DMS79 treated with DMSO at 0.1 percent for 48 hours (cell line): ENCODE measurements around the gene WDFY4.

Source experiments
- DNase-seq: peaks from one replicate; lab custom pipeline; 2025; lab: John Stamatoyannopoulos, UW

WDFY4 gene

GRCh38 chr10:48710647-48711275 is 26.1 kb downstream of the WDFY4 start:
- no peak for DNase-seq

- no peak for DNase-seq
Observed at GRCh38 chr10:48711830-48712229, 27.2 kb downstream of the WDFY4 start.

GRCh38 chr10:48714088-48714487 is 29.4 kb downstream of the WDFY4 start:
- no peak for DNase-seq

GRCh38 chr10:48716416-48716815 is 31.7 kb downstream of the WDFY4 start:
- DNase-seq, result no peak

GRCh38 chr10:48720611-48721010 is 35.9 kb downstream of the WDFY4 start:
- DNase-seq, result no peak

- no peak for DNase-seq
Observed at GRCh38 chr10:48722153-48723145, 37.8 kb downstream of the WDFY4 start.

- DNase-seq, result no peak
Observed at GRCh38 chr10:48724127-48724526, 39.5 kb downstream of the WDFY4 start.

- no peak for DNase-seq
Observed at GRCh38 chr10:48725708-48726107, 41.0 kb downstream of the WDFY4 start.

- DNase-seq, result no peak
Observed at GRCh38 chr10:48727866-48728265, 43.2 kb downstream of the WDFY4 start.

GRCh38 chr10:48729222-48729621 is 44.5 kb downstream of the WDFY4 start:
- no peak for DNase-seq

- no peak for DNase-seq
Observed at GRCh38 chr10:48729941-48730457, 45.3 kb downstream of the WDFY4 start.

- DNase-seq, result no peak
Observed at GRCh38 chr10:48731141-48731540, 46.5 kb downstream of the WDFY4 start.

- DNase-seq, result no peak
Observed at GRCh38 chr10:48731654-48732053, 47.0 kb downstream of the WDFY4 start.

GRCh38 chr10:48733329-48733728 is 48.7 kb downstream of the WDFY4 start:
- DNase-seq, result no peak

- DNase-seq, result no peak
Observed at GRCh38 chr10:48735836-48736390, 51.2 kb downstream of the WDFY4 start.

GRCh38 chr10:48736596-48736995 is 51.9 kb downstream of the WDFY4 start:
- DNase-seq, result no peak

GRCh38 chr10:48737886-48738285 is 53.2 kb downstream of the WDFY4 start:
- DNase-seq, result no peak

GRCh38 chr10:48739170-48739569 is 54.5 kb downstream of the WDFY4 start:
- DNase-seq, result no peak

- DNase-seq, result no peak
Observed at GRCh38 chr10:48740015-48740707, 55.5 kb downstream of the WDFY4 start.

GRCh38 chr10:48740988-48741387 is 56.3 kb downstream of the WDFY4 start:
- DNase-seq, result no peak

- no peak for DNase-seq
Observed at GRCh38 chr10:48742891-48743860, 58.5 kb downstream of the WDFY4 start.
